GM23338 (cell line): ENCODE data around the gene MARCKSL1. TPM values are rescaled to one million over a fixed set of nuclear protein-coding genes. Genes with fewer than 3 reads are reported as not detected.
A peak's percentile ranks its signal among the peaks of the same experiment; 100 is the strongest.

Experiments used
- ATAC-seq: fragments of 200-7000 bp; cut with Tn5 transposase; 3 replicates; pipeline ENCODE4 v1.9.1; 2020
- DNase-seq: peaks from one replicate; pipeline ENCODE4 v3.0.0-alpha.2; 2015; ENCODE audit warnings: low spot score
- H2AFZ ChIP-seq: fragments of 200-600 bp; sonication (generic); 2 replicates; pipeline ENCODE4 v1.8.0; 2016; ENCODE audit warnings: antibody characterized with exemption, mild to moderate bottlenecking, moderate library complexity
- H3F3A ChIP-seq: fragments of 200-600 bp; sonication (generic); replicated peaks from 2 replicates; pipeline ENCODE4 v1.8.0; 2017; ENCODE audit warnings: antibody characterized with exemption, mixed run types, low read depth
- H3K27ac ChIP-seq: fragments of 200-600 bp; sonication (generic); 2 replicates; pipeline ENCODE4 v1.6.1; 2016; ENCODE audit warnings: low read depth
- H3K27me3 ChIP-seq: fragments of 200-600 bp; sonication (generic); 2 replicates; pipeline ENCODE4 v1.8.0; 2016; ENCODE audit warnings: mild to moderate bottlenecking, mixed run types, moderate library complexity; ENCODE audit not compliant: insufficient read depth
- H3K36me3 ChIP-seq: fragments of 200-600 bp; sonication (generic); 2 replicates; pipeline ENCODE4 v1.8.0; 2016; ENCODE audit warnings: mild to moderate bottlenecking; ENCODE audit not compliant: insufficient read depth
- H3K4me1 ChIP-seq: fragments of 200-600 bp; sonication (generic); 2 replicates; pipeline ENCODE4 v1.8.0; 2016; ENCODE audit warnings: mild to moderate bottlenecking, moderate library complexity; ENCODE audit not compliant: insufficient read depth
- H3K4me2 ChIP-seq: fragments of 200-600 bp; sonication (generic); 2 replicates; pipeline ENCODE4 v1.7.1; 2017; ENCODE audit warnings: mixed run types
- H3K4me3 ChIP-seq: fragments of 200-600 bp; sonication (generic); 2 replicates; pipeline ENCODE4 v1.6.1; 2016; ENCODE audit warnings: mixed run types
- H3K79me2 ChIP-seq: fragments of 200-600 bp; sonication (generic); replicated peaks from 2 replicates; pipeline ENCODE4 v1.8.0; 2017; ENCODE audit warnings: mild to moderate bottlenecking; ENCODE audit not compliant: insufficient read depth
- H3K9me2 ChIP-seq: fragments of 200-600 bp; sonication (generic); 2 replicates; pipeline ENCODE4 v1.8.0; 2017; ENCODE audit not compliant: insufficient read depth
- H4K20me1 ChIP-seq: fragments of 200-600 bp; sonication (generic); replicated peaks from 2 replicates; pipeline ENCODE4 v1.8.0; 2017; ENCODE audit warnings: mild to moderate bottlenecking; ENCODE audit not compliant: insufficient read depth
- H3K27ac Mint-ChIP-seq: 2 replicates; pipeline ENCODE4 v1.8.0; 2020; ENCODE audit warnings: inconsistent platforms, mild to moderate bottlenecking, moderate library complexity, mixed read lengths
- H3K27me3 Mint-ChIP-seq: 3 replicates; pipeline ENCODE4 v1.8.0; 2022; ENCODE audit warnings: low read depth, mild to moderate bottlenecking, moderate library complexity, mixed read lengths, inconsistent platforms; ENCODE audit not compliant: insufficient read depth, poor library complexity
- H3K36me3 Mint-ChIP-seq: 3 replicates; pipeline ENCODE4 v1.8.0; 2021; ENCODE audit warnings: low read depth, mild to moderate bottlenecking, inconsistent platforms, moderate library complexity, mixed read lengths
- H3K4me1 Mint-ChIP-seq: 3 replicates; pipeline ENCODE4 v1.8.0; 2020; ENCODE audit warnings: mild to moderate bottlenecking, inconsistent platforms, mixed read lengths
- H3K4me3 Mint-ChIP-seq: 3 replicates; pipeline ENCODE4 v1.8.0; 2021; ENCODE audit warnings: moderate library complexity, mild to moderate bottlenecking, inconsistent platforms, mixed read lengths
- H3K9me3 Mint-ChIP-seq: 3 replicates; pipeline ENCODE4 v1.8.0; 2020; ENCODE audit warnings: moderate library complexity, mild to moderate bottlenecking, inconsistent platforms, mixed read lengths
- EZH2phosphoT487 ChIP-seq: fragments of 200-600 bp; sonication (generic); IDR thresholded peaks from one replicate; pipeline ENCODE4 v1.8.1; 2018; ENCODE audit warnings: antibody characterized with exemption; ENCODE audit not compliant: unreplicated experiment
- POLR2AphosphoS5 ChIP-seq: IDR thresholded peaks from 2 replicates; pipeline ENCODE4 v1.6.1; 2016; ENCODE audit warnings: antibody characterized with exemption, low read depth
- REST ChIP-seq: IDR thresholded peaks from one replicate; pipeline ENCODE4 v1.6.1; 2018; ENCODE audit warnings: antibody characterized with exemption; ENCODE audit not compliant: unreplicated experiment
- ZNF462 ChIP-seq: fragments of 250-450 bp; sonication (Bioruptor Pico); IDR thresholded peaks from 2 replicates; pipeline ENCODE4 v1.5.0; 2020; ENCODE audit warnings: mild to moderate bottlenecking, moderate library complexity
- polyA plus RNA-seq: library from polyadenylated mRNA; unstranded; fragments of >200 nt; fragmentation: Nextera tagmentation; extraction: Ambion mirVana; gene quantifications from 2 replicates; pipeline ENCODE4 v1.2.1, GENCODE V29; 2016
- total RNA-seq: library from RNA; depleted of rRNA; stranded (reverse); fragments of >200 nt; shearing (Covaris generic); gene quantifications from 2 replicates; pipeline ENCODE4 v1.2.3, GENCODE V29; 2014
- TF ChIP-seq, protein P1 (sequence below), 2 experiments: fragments of 200-600 bp in 1 of 2; sonication (generic) in 1 of 2; conservative IDR thresholded peaks; 2 replicates each; pipeline versions ENCODE4 v1.5.1 to v1.6.1; 2016 to 2017; ENCODE audit warnings: antibody characterized with exemption in 2 of 2, low read depth in 2 of 2, mild to moderate bottlenecking in 2 of 2, moderate library complexity in 1 of 2

MARCKSL1 gene
- total and polyA plus RNA-seq, 2 experiments from 2014 or later, result 329 to 553 TPM

GRCh38 chr1:32353886-32354570 lies 18.0 kb upstream of the MARCKSL1 start:
- H3K27ac ChIP-seq, result no peak overlapping the region
- Mint-ChIP-seq H3K4me3 (peak overlapping the region; percentile 12; the same call in 1 of the 3 replicates), H3K27ac (0 out of 2 replicates have a peak overlapping the region, but pooled peaks have one; percentile 2), H3K36me3 (peaks cover 7% of the 10 kb centered on the region), H3K27me3 (peaks cover 24% of the 10 kb centered on the region), H3K4me1 (peaks cover 18% of the 10 kb centered on the region), H3K9me3 (peaks cover 18% of the 10 kb centered on the region)
- H3K27me3 ChIP-seq, result peaks cover 21% of the 10 kb centered on the region
- H3K4me2 ChIP-seq, result no peak overlapping the region
- H3K9me2 ChIP-seq, result peaks cover 10% of the 10 kb centered on the region; the same call in 1 of the 2 replicates
- H3F3A ChIP-seq, result peaks cover 13% of the 10 kb centered on the region; the same call in 1 of the 2 replicates
- DNase-seq (no peak), ATAC-seq (no peak)
- H2AFZ ChIP-seq, result no peak overlapping the region
- H3K79me2 ChIP-seq, result no peaks in the 10 kb centered on the region
- no peak overlapping the region for H3K4me3 ChIP-seq
- no peaks in the 10 kb centered on the region for H3K36me3 ChIP-seq
- TF ChIP-seq ZNF462 (CRISPR knock-in tag) (no peak), POLR2AphosphoS5 (no peak), REST (no peak), EZH2phosphoT487 (no peak)
- TF ChIP-seq, protein P1, sequence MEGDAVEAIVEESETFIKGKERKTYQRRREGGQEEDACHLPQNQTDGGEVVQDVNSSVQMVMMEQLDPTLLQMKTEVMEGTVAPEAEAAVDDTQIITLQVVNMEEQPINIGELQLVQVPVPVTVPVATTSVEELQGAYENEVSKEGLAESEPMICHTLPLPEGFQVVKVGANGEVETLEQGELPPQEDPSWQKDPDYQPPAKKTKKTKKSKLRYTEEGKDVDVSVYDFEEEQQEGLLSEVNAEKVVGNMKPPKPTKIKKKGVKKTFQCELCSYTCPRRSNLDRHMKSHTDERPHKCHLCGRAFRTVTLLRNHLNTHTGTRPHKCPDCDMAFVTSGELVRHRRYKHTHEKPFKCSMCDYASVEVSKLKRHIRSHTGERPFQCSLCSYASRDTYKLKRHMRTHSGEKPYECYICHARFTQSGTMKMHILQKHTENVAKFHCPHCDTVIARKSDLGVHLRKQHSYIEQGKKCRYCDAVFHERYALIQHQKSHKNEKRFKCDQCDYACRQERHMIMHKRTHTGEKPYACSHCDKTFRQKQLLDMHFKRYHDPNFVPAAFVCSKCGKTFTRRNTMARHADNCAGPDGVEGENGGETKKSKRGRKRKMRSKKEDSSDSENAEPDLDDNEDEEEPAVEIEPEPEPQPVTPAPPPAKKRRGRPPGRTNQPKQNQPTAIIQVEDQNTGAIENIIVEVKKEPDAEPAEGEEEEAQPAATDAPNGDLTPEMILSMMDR (conservative IDR thresholded peaks at IDR 0.05; ENCODE audit: low read depth in 2 of 2), result no peak
- H4K20me1 ChIP-seq, result no peaks in the 10 kb centered on the region
- H3K4me1 ChIP-seq, result no peaks in the 10 kb centered on the region; the same call in 1 of the 2 replicates
